GM12801 (cell line): ENCODE data around the gene TRIM59.

ENCODE experiments used
- TF ChIP-seq, protein P1 (sequence below): IDR thresholded peaks from one replicate; pipeline ENCODE4 v1.5.1; 2011; ENCODE audit warnings: control low read depth; ENCODE audit not compliant: insufficient read length; ENCODE audit errors: extremely low read depth

The TRIM59 gene

DNA sequence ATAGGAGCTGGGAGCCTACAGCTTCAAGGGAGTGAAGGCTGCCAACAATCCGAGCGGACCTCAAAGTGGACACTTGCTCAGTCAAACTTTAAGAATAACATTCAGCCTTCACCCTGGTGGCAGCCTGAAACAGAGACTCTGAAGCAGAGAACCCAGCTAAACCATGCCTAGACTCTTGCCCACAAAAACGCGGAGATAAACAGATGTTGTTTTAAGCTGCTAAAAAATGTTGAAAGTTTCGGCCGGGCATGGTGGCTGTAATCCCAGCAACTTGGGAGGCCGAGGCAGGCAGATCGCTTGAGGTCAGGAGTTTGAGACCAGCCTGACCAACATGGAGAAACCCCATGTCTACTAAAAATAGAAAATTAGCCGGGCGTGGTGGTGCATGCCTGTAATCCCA is 29.8 kb upstream of the TRIM59 start:
- TF ChIP-seq, protein P1, sequence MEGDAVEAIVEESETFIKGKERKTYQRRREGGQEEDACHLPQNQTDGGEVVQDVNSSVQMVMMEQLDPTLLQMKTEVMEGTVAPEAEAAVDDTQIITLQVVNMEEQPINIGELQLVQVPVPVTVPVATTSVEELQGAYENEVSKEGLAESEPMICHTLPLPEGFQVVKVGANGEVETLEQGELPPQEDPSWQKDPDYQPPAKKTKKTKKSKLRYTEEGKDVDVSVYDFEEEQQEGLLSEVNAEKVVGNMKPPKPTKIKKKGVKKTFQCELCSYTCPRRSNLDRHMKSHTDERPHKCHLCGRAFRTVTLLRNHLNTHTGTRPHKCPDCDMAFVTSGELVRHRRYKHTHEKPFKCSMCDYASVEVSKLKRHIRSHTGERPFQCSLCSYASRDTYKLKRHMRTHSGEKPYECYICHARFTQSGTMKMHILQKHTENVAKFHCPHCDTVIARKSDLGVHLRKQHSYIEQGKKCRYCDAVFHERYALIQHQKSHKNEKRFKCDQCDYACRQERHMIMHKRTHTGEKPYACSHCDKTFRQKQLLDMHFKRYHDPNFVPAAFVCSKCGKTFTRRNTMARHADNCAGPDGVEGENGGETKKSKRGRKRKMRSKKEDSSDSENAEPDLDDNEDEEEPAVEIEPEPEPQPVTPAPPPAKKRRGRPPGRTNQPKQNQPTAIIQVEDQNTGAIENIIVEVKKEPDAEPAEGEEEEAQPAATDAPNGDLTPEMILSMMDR: no peak

DNA sequence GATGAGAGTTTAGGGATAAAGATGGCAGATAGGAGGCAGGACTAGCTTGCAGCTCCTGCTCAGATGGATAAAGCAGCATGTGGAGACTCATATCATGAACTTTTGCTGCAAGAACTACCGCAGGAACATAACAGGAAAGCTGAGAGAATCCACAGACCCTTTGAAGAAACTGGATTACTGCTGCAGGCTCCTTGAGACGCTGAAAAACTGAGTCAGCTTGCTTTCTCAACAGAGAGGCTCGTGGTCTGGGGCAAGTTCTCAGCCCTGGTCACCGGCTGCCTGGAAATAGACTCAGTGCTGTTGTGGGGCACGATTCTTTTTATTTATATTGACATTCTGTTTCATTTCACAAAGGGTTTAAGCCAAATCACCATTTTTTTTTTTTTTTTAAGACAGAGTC is 28.8 kb upstream of the TRIM59 start:
- TF ChIP-seq, protein P1: no peak

DNA sequence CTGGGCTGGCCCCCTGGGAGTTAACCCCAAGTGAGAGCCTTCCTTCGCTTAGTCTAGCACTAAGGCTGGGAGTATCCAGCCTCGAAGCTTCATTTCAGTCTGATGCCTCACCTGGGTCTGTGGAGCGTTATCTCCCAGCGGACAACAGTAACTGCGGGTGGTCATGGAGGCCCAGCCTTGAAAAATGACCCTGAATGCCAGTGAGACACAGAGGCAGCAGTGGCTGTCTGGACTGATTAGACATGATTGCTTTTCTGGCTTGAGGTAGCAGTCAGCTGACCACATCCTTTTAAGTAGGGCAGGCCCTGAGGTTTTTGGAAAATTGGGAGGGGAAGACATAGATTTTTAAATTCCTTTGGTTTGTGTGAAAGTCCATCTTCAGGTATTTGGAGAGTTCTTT is 28.2 kb upstream of the TRIM59 start:
- TF ChIP-seq, protein P1: no peak

DNA sequence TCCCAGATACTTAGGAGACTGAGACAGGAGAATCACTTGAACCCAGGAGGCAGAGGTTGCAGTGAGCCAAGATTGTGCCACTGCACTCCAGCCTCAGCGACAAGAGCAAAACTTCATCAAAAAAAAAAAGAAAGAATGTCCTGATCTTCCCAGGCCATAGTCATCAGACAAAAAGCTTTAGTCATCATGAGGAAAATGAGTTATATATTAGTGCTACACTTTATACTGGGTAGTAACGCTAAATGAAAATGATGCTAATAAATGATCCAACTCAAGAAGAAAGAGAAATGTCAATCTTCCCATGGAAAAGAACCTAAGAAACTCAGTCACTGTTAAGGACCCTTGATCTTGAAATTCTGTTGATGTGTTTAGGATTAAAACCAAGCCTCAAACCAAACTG is 26.3 kb upstream of the TRIM59 start:
- TF ChIP-seq, protein P1: no peak

DNA sequence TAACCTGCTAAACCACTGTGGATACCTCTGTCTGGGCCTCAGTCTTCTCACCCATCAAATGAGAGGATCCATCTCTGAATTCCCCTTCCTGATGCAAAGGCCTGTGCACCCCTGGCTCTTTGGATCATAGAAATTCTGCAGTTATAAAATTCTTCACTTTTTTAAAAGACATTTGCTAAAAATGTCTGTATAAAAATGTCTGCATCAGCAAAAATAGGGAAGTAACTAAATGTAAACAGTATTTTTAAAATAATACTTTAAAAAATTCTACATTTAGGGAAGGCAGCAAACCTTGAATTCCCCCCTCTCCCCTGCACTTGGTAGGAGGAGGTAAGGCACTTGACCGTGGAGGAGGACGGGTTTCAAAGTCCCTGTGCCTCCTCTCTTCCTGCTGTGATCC is 25.6 kb upstream of the TRIM59 start:
- TF ChIP-seq, protein P1: no peak

DNA sequence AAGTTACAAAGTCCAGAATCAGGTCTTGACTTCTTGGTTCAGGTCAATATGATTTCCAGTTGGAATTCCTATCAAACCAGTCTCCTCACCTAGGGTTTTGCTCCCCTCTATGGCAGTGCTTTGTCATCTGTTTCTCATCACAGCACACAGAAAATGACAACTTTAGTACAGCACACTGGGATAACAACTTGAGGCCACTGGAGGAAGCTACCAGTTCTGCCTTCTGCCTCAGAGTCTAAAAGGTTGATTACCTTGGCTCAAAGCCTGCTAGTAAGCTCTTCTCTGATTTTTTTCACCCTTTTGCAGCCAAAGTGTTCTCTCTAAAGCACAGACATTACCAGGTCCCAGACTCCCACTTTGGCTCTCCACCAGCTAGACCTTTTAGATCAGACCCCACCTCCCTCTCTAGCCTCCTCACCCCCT is 24.8 kb upstream of the TRIM59 start:
- TF ChIP-seq, protein P1: no peak

DNA sequence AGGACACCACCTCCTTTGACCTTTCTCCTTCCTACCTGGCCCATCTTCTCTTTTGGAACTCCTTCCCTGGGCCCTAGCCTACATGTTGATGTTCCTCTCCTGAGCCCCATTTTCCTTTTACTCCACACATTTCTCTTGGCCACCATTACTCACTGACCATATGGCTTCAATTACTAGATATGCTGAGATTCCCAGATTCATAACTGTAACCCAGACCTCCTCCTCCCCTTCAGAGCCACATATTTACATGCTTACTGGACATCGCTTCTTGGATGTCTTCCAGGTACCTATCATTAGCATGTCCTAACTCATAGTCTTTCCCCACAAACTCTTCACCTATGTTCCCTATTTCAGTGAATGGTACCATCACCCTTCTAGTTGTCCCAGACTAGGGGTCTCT is 24.4 kb upstream of the TRIM59 start:
- TF ChIP-seq, protein P1: no peak

DNA sequence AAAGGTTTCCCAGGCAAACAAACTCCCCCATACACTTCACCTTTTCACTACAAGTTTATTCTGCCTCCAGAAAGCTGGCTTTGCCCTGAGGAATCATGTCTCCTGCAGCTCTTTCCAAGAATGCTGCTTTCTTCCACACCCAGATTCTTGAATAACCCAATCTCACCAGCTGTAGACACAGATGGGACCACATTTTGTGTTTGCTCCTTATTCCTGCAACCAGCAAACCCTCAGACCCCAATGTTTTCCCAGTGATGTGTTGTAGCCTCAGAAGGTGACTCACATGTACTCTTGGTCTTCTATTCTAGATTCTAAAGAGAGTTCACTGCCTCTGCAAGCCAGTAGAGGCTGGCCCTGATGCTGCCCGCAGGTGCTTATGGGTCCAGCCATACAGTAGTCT is 23.6 kb upstream of the TRIM59 start:
- TF ChIP-seq, protein P1: no peak
